Measurements from ENCODE around the gene SLC6A11.

SLC6A11 gene

DNA sequence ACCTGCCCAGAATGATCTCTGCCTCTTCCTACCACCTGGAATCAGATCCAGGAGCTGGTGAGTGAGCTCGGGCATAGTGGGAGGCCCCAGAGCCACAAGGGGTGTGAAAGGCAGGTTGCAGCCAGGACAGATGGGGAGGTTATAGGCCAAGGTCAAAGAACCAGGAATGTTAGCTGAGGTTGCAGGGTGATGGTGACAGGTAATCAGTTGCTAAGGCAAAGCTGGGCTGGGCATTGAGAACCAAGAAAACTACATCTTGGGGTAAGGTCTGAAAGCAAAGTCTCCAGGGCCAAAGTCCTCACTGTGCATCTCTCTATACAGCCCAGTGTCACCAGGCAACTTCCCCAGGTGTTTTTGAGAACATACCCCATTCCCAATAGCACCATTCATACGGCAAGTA, 38.4 kb upstream of the SLC6A11 start:
- H3K27ac ChIP-seq (ENCODE audit: low read length): no peak overlapping the region
- H3K27me3 ChIP-seq (ENCODE audit: low read depth, low read length): no peaks in the 10 kb centered on the region
- H3K36me3 ChIP-seq (ENCODE audit: control insufficient read depth in 1 of 2, insufficient read depth in 2 of 2, low read length in 2 of 2): no peaks in the 10 kb centered on the region
- H3K4me3 ChIP-seq (ENCODE audit: low read depth in 1 of 2, low read length in 2 of 2): no peak overlapping the region
- no peaks in the 10 kb centered on the region for H3K4me1 ChIP-seq (ENCODE audit: control insufficient read depth in 1 of 2, insufficient read depth in 2 of 2, low read length in 2 of 2)
- peaks cover 0 to 7% of the 10 kb centered on the region in 2 donors for H3K9me3 ChIP-seq (ENCODE audit: control insufficient read depth in 1 of 2, low read length in 2 of 2)

DNA sequence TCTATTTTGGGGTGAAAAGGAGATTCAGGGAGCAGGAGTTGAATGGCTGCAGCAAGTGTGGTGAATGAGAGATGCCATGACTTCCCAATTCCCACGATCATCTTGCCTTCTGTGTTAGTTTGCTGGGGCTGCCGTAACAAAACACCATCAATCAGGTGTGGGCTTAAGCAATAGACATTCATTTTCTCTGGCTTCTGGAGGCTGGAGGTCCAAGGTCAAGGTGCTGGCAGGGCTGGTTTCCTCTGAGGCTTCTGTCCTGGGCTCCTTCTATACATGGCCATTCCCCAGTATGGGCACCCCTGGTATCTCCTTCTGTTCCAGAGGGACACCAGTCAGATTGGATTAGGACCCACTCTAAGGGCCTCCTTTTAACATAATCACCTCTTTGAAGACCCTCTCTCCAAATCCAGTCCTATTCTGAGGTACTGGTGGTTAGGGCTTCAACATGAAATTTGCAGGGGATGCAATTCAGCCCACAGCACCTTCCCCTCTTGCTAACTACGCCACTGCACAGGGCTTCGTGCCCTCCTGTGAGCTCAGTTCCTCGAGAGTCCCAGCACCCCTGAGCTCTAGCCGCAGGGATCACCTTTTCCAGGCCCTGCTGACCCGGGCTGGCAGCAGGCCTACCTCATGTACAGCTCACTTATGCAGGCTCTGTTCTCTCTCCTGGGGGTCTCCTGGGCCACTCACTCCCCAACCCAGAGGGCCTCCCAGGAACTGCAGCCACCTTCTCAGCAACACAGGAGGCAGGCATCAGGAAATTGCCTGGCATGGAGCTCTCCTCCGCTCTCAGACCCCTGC, 37.3 kb upstream of the SLC6A11 start:
- Histone ChIP-seq H3K4me3 (ENCODE audit: low read depth in 1 of 2, low read length in 2 of 2) (no peak overlapping the region), H3K9me3 (ENCODE audit: control insufficient read depth in 1 of 2, low read length in 2 of 2) (no peaks in the 10 kb centered on the region), H3K4me1 (ENCODE audit: control insufficient read depth in 1 of 2, insufficient read depth in 2 of 2, low read length in 2 of 2) (no peaks in the 10 kb centered on the region), H3K27me3 (ENCODE audit: low read depth, low read length) (no peaks in the 10 kb centered on the region), H3K36me3 (ENCODE audit: control insufficient read depth in 1 of 2, insufficient read depth in 2 of 2, low read length in 2 of 2) (no peaks in the 10 kb centered on the region), H3K27ac (ENCODE audit: low read length) (no peak overlapping the region)

DNA sequence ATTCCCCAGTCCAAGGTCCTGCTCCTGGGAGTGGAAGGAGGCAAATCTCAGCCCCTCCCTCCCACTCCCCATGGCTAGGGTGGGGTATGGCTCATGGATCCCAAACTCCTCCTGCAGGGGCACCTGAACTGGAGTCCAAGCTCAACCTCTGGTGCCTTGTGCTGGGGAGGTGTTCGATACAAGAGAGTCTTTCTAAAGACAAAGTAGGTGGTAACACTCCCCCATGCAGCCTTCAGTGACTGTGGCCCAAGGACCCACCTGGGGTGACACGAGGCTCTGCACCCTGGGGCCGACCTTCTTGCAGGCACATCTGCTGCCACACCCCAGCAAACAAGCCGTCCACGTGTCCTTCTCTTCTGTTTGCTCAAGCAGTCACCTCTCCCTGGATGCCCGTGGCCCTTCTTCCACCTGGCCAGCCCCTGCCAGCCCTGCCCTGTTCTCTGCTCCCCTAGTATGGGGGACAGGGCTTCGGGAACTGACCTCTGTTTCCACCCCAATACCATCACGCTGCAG, 36.7 kb upstream of the SLC6A11 start:
- H3K4me3 ChIP-seq (ENCODE audit: low read depth in 1 of 2, low read length in 2 of 2): no peak overlapping the region
- no peak overlapping the region for H3K27ac ChIP-seq (ENCODE audit: low read length)
- no peaks in the 10 kb centered on the region for H3K27me3 ChIP-seq (ENCODE audit: low read depth, low read length)
- H3K4me1 ChIP-seq (ENCODE audit: control insufficient read depth in 1 of 2, insufficient read depth in 2 of 2, low read length in 2 of 2): no peaks in the 10 kb centered on the region
- H3K9me3 ChIP-seq (ENCODE audit: control insufficient read depth in 1 of 2, low read length in 2 of 2): no peaks in the 10 kb centered on the region
- no peaks in the 10 kb centered on the region for H3K36me3 ChIP-seq (ENCODE audit: control insufficient read depth in 1 of 2, insufficient read depth in 2 of 2, low read length in 2 of 2)

DNA sequence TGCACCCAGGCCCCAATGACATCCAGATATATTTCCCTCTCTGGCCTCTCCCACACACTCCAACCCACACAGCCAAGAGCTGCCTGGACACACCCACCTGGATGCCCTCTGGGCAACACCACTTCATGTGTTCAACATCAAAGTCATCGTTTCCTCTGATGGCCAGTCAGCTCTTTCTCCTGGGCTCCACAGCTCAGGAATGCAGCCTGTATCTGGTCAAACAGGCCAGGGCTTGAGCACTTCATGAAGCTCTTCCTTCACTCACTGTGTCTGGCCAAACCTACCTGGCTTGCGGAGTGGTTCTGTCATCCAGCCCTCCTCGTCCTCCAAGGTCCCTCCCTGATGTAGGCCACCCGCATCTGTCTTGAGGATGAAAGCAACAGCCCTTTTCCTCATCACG, 35.8 kb upstream of the SLC6A11 start:
- H3K9me3 ChIP-seq (ENCODE audit: control insufficient read depth in 1 of 2, low read length in 2 of 2): no peaks in the 10 kb centered on the region

DNA sequence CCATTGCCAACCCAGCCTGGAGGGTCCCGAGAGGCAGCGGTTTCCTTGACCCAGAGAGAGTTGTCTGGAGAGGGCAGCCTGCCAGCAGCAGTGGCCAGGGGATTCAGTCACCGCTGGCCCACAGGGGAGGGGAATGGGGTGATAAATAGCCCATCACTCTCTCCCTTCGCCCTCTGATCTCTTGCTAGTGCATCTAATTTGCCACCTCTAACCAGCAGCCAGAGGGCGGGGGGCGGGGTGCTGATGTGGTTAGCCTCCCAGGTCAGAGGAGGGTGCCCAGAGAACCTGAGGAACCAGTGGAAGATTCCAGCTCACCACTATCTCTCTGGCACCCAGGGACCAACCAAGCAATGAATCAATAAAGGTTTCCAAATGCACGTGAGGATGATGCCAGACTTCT, 35.1 kb upstream of the SLC6A11 start:
- Histone ChIP-seq H3K27me3 (ENCODE audit: low read depth, low read length) (no peaks in the 10 kb centered on the region), H3K9me3 (ENCODE audit: control insufficient read depth in 1 of 2, low read length in 2 of 2) (no peaks in the 10 kb centered on the region), H3K27ac (ENCODE audit: low read length) (no peak overlapping the region), H3K4me1 (ENCODE audit: control insufficient read depth in 1 of 2, insufficient read depth in 2 of 2, low read length in 2 of 2) (no peaks in the 10 kb centered on the region), H3K4me3 (ENCODE audit: low read depth in 1 of 2, low read length in 2 of 2) (no peak overlapping the region), H3K36me3 (ENCODE audit: control insufficient read depth in 1 of 2, insufficient read depth in 2 of 2, low read length in 2 of 2) (no peaks in the 10 kb centered on the region)

More for the DNA sequence above, 35.8 kb upstream of the SLC6A11 start:
- H3K4me3 ChIP-seq (ENCODE audit: low read depth in 1 of 2, low read length in 2 of 2): no peak overlapping the region
- no peaks in the 10 kb centered on the region for H3K4me1 ChIP-seq (ENCODE audit: control insufficient read depth in 1 of 2, insufficient read depth in 2 of 2, low read length in 2 of 2)
- H3K27ac ChIP-seq (ENCODE audit: low read length): no peak overlapping the region
- H3K27me3 ChIP-seq (ENCODE audit: low read depth, low read length): no peaks in the 10 kb centered on the region
- no peaks in the 10 kb centered on the region for H3K36me3 ChIP-seq (ENCODE audit: control insufficient read depth in 1 of 2, insufficient read depth in 2 of 2, low read length in 2 of 2)

DNA sequence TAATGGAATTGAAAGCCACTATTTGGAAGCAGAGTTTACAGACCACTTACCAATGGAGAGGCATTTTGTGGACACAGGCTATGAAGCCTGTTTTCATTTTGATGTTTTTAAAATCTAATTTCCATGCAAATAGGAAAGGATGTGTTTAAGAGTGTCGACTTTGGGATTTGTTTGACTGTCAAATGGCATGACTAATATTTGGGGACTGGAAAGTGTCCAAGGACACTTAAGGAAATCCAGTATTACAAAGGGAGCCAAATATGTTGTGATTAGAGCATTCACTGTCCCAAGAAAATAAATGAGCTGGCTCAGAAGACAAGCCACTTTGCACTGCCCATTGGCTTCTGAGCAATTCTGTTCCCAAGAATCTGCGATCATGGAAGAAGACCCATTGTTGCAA, 34.0 kb upstream of the SLC6A11 start:
- Histone ChIP-seq H3K27ac (ENCODE audit: low read length) (no peak overlapping the region), H3K4me1 (ENCODE audit: control insufficient read depth in 1 of 2, insufficient read depth in 2 of 2, low read length in 2 of 2) (no peaks in the 10 kb centered on the region), H3K27me3 (ENCODE audit: low read depth, low read length) (no peaks in the 10 kb centered on the region), H3K36me3 (ENCODE audit: control insufficient read depth in 1 of 2, insufficient read depth in 2 of 2, low read length in 2 of 2) (no peaks in the 10 kb centered on the region), H3K4me3 (ENCODE audit: low read depth in 1 of 2, low read length in 2 of 2) (no peak overlapping the region), H3K9me3 (ENCODE audit: control insufficient read depth in 1 of 2, low read length in 2 of 2) (no peaks in the 10 kb centered on the region)

DNA sequence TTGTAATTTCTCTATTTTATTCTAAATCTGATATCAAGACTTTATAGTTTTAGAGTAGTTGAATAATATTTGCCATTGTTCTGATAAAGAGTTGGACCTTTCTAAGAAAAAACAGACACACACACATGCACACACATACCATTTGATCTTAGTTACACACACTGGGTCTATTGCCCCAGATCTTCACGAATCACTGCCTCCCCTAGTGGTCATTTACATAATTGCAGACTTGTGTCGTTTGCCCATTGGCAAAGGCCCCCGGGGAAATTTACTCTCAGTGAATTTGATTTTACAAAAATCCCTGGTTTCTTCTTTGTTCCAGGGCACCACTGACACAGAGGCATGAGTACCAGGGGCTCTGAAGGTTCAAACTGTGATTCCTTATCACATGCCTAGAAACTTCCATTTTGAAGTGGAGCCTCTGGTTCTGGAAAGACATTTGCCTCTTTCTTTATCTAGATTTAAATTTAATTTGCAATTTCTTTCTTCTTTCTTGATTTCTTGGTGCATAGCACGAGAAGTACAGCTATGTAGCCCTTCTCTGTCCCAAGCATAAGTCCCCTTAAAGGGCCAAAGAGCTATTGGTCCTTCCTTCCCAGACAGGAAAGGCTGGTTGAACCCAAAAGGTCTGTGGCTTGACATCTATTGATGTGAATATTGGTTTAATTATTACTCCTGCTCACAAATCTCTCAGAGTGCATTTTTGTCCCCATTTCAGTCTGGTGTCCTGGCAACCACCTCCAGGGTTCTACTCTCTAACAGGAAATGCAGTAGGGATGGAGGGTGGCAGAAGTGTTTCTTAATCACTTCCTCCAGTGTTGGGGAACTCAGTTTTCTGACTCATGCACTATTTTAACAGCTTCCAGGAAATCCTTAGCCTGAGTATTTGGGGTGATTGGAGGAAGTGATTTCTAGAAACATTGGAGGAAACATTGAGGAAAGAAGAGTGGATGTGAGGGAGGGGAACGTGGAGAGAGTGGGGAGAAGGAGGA, 32.4 kb upstream of the SLC6A11 start:
- no peaks in the 10 kb centered on the region for H3K36me3 ChIP-seq (ENCODE audit: control insufficient read depth in 1 of 2, insufficient read depth in 2 of 2, low read length in 2 of 2)
- H3K4me3 ChIP-seq (ENCODE audit: low read depth in 1 of 2, low read length in 2 of 2): no peak overlapping the region
- H3K27me3 ChIP-seq (ENCODE audit: low read depth, low read length): no peaks in the 10 kb centered on the region
- H3K27ac ChIP-seq (ENCODE audit: low read length): no peak overlapping the region
- H3K9me3 ChIP-seq (ENCODE audit: control insufficient read depth in 1 of 2, low read length in 2 of 2): no peaks in the 10 kb centered on the region
- H3K4me1 ChIP-seq (ENCODE audit: control insufficient read depth in 1 of 2, insufficient read depth in 2 of 2, low read length in 2 of 2): no peaks in the 10 kb centered on the region

DNA sequence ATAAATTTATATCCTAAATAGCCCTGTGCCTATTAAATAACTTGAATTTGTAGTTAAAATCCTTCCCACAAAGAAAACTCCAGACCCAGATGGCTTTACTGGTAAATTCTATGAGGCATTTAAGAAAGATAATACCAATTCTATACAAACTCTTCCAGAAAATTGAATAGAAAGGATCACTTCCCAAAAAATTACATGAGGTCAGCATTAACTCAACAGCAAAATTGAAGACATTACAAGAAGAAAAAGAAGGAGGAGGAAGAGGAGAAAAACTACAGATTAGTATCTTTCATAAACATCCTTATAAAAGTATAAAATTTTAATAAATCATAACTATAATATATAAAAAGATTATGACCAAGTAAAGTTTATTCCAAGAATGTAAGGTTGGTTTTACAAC, 29.4 kb upstream of the SLC6A11 start:
- no peak overlapping the region for H3K4me3 ChIP-seq (ENCODE audit: low read depth in 1 of 2, low read length in 2 of 2)
- H3K9me3 ChIP-seq (ENCODE audit: control insufficient read depth in 1 of 2, low read length in 2 of 2): no peaks in the 10 kb centered on the region
- no peaks in the 10 kb centered on the region for H3K36me3 ChIP-seq (ENCODE audit: control insufficient read depth in 1 of 2, insufficient read depth in 2 of 2, low read length in 2 of 2)
- no peaks in the 10 kb centered on the region for H3K27me3 ChIP-seq (ENCODE audit: low read depth, low read length)
- no peak overlapping the region for H3K27ac ChIP-seq (ENCODE audit: low read length)
- no peaks in the 10 kb centered on the region for H3K4me1 ChIP-seq (ENCODE audit: control insufficient read depth in 1 of 2, insufficient read depth in 2 of 2, low read length in 2 of 2)

DNA sequence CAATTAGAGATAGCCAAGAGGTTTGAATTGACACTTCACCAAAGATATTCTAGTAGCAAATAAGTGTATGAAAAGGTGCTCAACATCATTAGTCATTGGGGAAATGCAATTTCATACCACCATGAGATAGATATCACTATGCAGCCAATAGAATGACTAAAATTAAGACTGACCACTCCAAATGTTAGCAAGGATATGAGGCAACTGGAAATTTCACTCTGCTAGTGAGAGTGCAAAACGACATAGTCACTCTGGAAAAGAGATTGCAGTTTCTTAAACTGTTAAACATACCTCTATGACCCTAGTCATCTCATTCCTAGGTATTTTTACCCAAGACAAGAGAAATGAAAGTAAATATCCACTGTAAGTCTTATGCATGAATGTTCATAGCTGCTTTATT, 27.6 kb upstream of the SLC6A11 start:
- Histone ChIP-seq H3K27me3 (ENCODE audit: low read depth, low read length) (no peaks in the 10 kb centered on the region), H3K36me3 (ENCODE audit: control insufficient read depth in 1 of 2, insufficient read depth in 2 of 2, low read length in 2 of 2) (no peaks in the 10 kb centered on the region), H3K4me1 (ENCODE audit: control insufficient read depth in 1 of 2, insufficient read depth in 2 of 2, low read length in 2 of 2) (no peaks in the 10 kb centered on the region), H3K9me3 (ENCODE audit: control insufficient read depth in 1 of 2, low read length in 2 of 2) (no peaks in the 10 kb centered on the region), H3K4me3 (ENCODE audit: low read depth in 1 of 2, low read length in 2 of 2) (no peak overlapping the region), H3K27ac (ENCODE audit: low read length) (no peak overlapping the region)

DNA sequence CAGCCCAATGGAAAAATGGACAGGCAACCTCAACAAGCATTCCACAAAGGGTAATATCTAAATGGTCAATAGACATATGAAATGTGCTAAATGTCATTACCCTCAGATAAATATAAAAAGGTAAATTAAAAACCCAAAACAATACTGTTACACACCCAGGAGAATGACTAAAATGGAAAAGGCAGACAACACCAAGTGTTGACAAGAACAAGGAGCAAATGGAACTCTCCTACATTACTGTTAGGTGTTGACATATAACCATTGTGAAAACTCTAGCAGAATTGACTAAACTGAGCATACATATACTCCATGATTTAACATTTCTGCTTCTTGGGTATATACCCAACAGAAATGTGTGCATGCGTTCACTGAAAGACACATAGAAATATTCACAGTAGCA, 25.3 kb upstream of the SLC6A11 start:
- H3K27me3 ChIP-seq (ENCODE audit: low read depth, low read length): no peaks in the 10 kb centered on the region
- no peak overlapping the region for H3K27ac ChIP-seq (ENCODE audit: low read length)
- no peak overlapping the region for H3K4me3 ChIP-seq (ENCODE audit: low read depth in 1 of 2, low read length in 2 of 2)
- H3K9me3 ChIP-seq (ENCODE audit: control insufficient read depth in 1 of 2, low read length in 2 of 2): no peaks in the 10 kb centered on the region
- no peaks in the 10 kb centered on the region for H3K36me3 ChIP-seq (ENCODE audit: control insufficient read depth in 1 of 2, insufficient read depth in 2 of 2, low read length in 2 of 2)
- H3K4me1 ChIP-seq (ENCODE audit: control insufficient read depth in 1 of 2, insufficient read depth in 2 of 2, low read length in 2 of 2): no peaks in the 10 kb centered on the region

DNA sequence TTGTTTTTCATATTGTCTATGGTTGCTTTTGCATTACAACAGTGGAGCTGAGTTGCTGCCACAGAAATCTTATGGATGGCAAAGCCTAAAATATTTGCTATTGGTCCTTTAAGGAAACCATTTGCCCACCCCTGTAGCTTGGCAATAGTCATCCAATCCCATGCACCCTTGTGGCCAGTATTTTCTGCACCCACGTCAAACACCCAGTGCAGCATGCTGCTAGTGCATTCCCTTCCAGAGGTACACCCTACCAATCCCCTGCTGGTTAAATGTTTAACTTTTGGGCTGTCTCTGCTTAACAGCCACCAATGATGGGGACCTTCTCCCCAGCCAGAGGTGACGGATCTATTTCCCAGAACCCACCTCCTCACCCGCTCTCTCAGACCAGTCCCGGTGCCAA, 23.8 kb upstream of the SLC6A11 start:
- Histone ChIP-seq H3K4me3 (ENCODE audit: low read depth in 1 of 2, low read length in 2 of 2) (no peak overlapping the region), H3K27me3 (ENCODE audit: low read depth, low read length) (no peaks in the 10 kb centered on the region), H3K4me1 (ENCODE audit: control insufficient read depth in 1 of 2, insufficient read depth in 2 of 2, low read length in 2 of 2) (no peaks in the 10 kb centered on the region), H3K9me3 (ENCODE audit: control insufficient read depth in 1 of 2, low read length in 2 of 2) (no peaks in the 10 kb centered on the region), H3K36me3 (ENCODE audit: control insufficient read depth in 1 of 2, insufficient read depth in 2 of 2, low read length in 2 of 2) (no peaks in the 10 kb centered on the region), H3K27ac (ENCODE audit: low read length) (no peak overlapping the region)

All from muscle layer of duodenum (tissue), 2 donors.